Activated B cell treated with CpG ODN at 0.5 μM for 24 hours (primary cell): ENCODE measurements around the gene ALG12. TPM values are rescaled to one million over a fixed set of nuclear protein-coding genes. Genes with fewer than 3 reads are reported as not detected.

Source experiments
- ATAC-seq: fragments of 200-7000 bp; cut with Tn5 transposase; one replicate; pipeline ENCODE4 v1.10.0; 2021; ENCODE audit warnings: low read depth, mild to moderate bottlenecking, moderate library complexity
- CTCF ChIA-PET: fragments of 350-600 bp; sonication (Branson Sonifier 250); formaldehyde crosslinking; loops from one replicate; lab custom pipeline; 2021; ENCODE audit warnings: antibody characterized with exemption; lab: Charles Lee
- POLR2A ChIA-PET: fragments of 350-600 bp; sonication (Branson Sonifier 250); formaldehyde crosslinking; loops from one replicate; lab custom pipeline; 2021; ENCODE audit warnings: antibody characterized with exemption; lab: Charles Lee
- DNase-seq: peaks from one replicate; pipeline ENCODE4 v3.0.0; 2022
- H3K27ac Mint-ChIP-seq: one replicate; pipeline ENCODE4 v1.8.0; 2020; ENCODE audit warnings: mixed read lengths
- H3K27me3 Mint-ChIP-seq: one replicate; pipeline ENCODE4 v1.8.0; 2021; ENCODE audit warnings: mixed read lengths
- H3K36me3 Mint-ChIP-seq: one replicate; pipeline ENCODE4 v1.8.0; 2021; ENCODE audit warnings: low read depth, mixed read lengths
- H3K4me1 Mint-ChIP-seq: one replicate; pipeline ENCODE4 v1.8.0; 2021; ENCODE audit warnings: mixed read lengths
- H3K4me3 Mint-ChIP-seq: one replicate; pipeline ENCODE4 v1.8.0; 2020; ENCODE audit warnings: mild to moderate bottlenecking, mixed read lengths
- H3K9me3 Mint-ChIP-seq: one replicate; pipeline ENCODE4 v1.8.0; 2020; ENCODE audit warnings: mixed read lengths
- intact Hi-C: fragments of 100-400 bp; cut with micrococcal nuclease; formaldehyde crosslinking; loops from one replicate; pipeline ENCODE4 v1.15.1; 2024
- total RNA-seq: library from RNA; stranded (reverse); gene quantifications from 2 replicates; pipeline ENCODE4 v1.2.3, GENCODE V29; 2022
- TF ChIP-seq, protein P1 (sequence below): fragments of 200-600 bp; IDR thresholded peaks from one replicate; pipeline ENCODE4 v1.8.0; 2022; ENCODE audit warnings: antibody characterized with exemption, mild to moderate bottlenecking

Gene ALG12
- total RNA-seq, 1 donor from 2014 or later = 18.2 TPM

DNA sequence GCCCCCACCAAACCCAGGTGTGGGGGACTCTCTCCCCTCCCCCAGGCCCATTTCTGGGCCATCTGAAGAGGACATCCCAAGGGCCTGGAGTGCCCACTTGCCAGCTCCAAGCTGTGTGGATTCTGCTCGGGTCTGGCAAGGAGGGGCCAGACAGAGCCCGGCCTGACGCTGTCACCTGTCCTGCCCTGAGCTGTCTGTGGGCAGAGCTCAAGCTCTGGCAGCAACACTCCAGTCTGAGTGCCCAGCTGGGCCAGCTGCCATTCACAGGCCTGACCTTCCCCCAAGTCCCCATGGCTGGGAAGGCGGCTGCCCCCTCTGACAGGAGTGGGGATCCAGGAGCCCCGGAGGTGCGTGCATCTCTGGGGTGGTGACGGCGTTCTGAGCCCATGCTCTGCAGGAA lies 36.1 kb upstream of the ALG12 start:
- peaks cover 6% of the 10 kb centered on the region for H3K4me1 Mint-ChIP-seq
- ChIA-PET POLR2A (interaction anchor here (18.9 kb wide), 1 partner anchor 17 kb away, joined by 828 read pairs; no protein-coding TSS in a partner anchor), CTCF (no interaction called here)
- TF ChIP-seq, protein P1, sequence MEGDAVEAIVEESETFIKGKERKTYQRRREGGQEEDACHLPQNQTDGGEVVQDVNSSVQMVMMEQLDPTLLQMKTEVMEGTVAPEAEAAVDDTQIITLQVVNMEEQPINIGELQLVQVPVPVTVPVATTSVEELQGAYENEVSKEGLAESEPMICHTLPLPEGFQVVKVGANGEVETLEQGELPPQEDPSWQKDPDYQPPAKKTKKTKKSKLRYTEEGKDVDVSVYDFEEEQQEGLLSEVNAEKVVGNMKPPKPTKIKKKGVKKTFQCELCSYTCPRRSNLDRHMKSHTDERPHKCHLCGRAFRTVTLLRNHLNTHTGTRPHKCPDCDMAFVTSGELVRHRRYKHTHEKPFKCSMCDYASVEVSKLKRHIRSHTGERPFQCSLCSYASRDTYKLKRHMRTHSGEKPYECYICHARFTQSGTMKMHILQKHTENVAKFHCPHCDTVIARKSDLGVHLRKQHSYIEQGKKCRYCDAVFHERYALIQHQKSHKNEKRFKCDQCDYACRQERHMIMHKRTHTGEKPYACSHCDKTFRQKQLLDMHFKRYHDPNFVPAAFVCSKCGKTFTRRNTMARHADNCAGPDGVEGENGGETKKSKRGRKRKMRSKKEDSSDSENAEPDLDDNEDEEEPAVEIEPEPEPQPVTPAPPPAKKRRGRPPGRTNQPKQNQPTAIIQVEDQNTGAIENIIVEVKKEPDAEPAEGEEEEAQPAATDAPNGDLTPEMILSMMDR = no peak
- no peak for DNase-seq
- intact Hi-C loops = no loop called here
- no peak overlapping the region for H3K27ac Mint-ChIP-seq
- ATAC-seq = no peak
- H3K36me3 Mint-ChIP-seq = no peaks in the 10 kb centered on the region
- no peaks in the 10 kb centered on the region for H3K27me3 Mint-ChIP-seq
- H3K4me3 Mint-ChIP-seq = no peak overlapping the region
- no peaks in the 10 kb centered on the region for H3K9me3 Mint-ChIP-seq

GRCh38 chr22:49953680-49954344 lies 35.6 kb upstream of the ALG12 start:
- Mint-ChIP-seq H3K27me3 (no peaks in the 10 kb centered on the region), H3K27ac (no peak overlapping the region), H3K36me3 (no peaks in the 10 kb centered on the region), H3K4me3 (no peak overlapping the region), H3K9me3 (no peaks in the 10 kb centered on the region), H3K4me1 (peaks cover 1% of the 10 kb centered on the region)
- POLR2A ChIA-PET = interaction anchor here (1.1 to 18.9 kb wide), 4 partner anchors 13 to 17 kb away, joined by 3 to 828 read pairs (median 14); no protein-coding TSS in a partner anchor
- intact Hi-C loops = no loop called here
- TF ChIP-seq, protein P1 = no peak
- DNase-seq (no peak), ATAC-seq (no peak)
- CTCF ChIA-PET = no interaction called here

- H3K4me1 Mint-ChIP-seq = no peaks in the 10 kb centered on the region
- no peak for ATAC-seq
- intact Hi-C loops = no loop called here
- CTCF ChIA-PET = interaction anchor here (1.2 kb wide), 1 partner anchor 23 kb away, joined by 3 read pairs; no protein-coding TSS in a partner anchor
- H3K27me3 Mint-ChIP-seq = no peaks in the 10 kb centered on the region
- no peak overlapping the region for H3K4me3 Mint-ChIP-seq
- no peak for DNase-seq
- TF ChIP-seq, protein P1 = no peak
- no peaks in the 10 kb centered on the region for H3K9me3 Mint-ChIP-seq
- no peak overlapping the region for H3K27ac Mint-ChIP-seq
- no peaks in the 10 kb centered on the region for H3K36me3 Mint-ChIP-seq
- POLR2A ChIA-PET = interaction anchor here (1.1 to 3.6 kb wide), 4 partner anchors 13 to 18 kb away, joined by 3 to 23 read pairs (median 6); no protein-coding TSS in a partner anchor
Measured at GRCh38 chr22:49953027-49953679, 34.9 kb upstream of the ALG12 start.

GRCh38 chr22:49951986-49952896 lies 34.0 kb upstream of the ALG12 start:
- ChIA-PET POLR2A (interaction anchor here (0.7 to 3.6 kb wide), 9 partner anchors 9 to 21 kb away, joined by 3 to 23 read pairs (median 6); no protein-coding TSS in a partner anchor), CTCF (interaction anchor here (1.2 kb wide), 2 partner anchors 22 to 78 kb away, joined by 3 read pairs; no protein-coding TSS in a partner anchor)
- ATAC-seq (no peak), DNase-seq (no peak)
- Mint-ChIP-seq H3K4me1 (no peaks in the 10 kb centered on the region), H3K4me3 (no peak overlapping the region), H3K36me3 (no peaks in the 10 kb centered on the region), H3K27ac (no peak overlapping the region), H3K9me3 (no peaks in the 10 kb centered on the region), H3K27me3 (no peaks in the 10 kb centered on the region)
- TF ChIP-seq, protein P1 = no peak
- intact Hi-C loops = no loop called here
